K562 (cell line): ENCODE results near the gene TMEM163.

Experiments used
- BRCA1 ChIP-seq, 2 experiments: fragments of 450-650 bp in 1 of 2; sonication (generic) in 1 of 2; formaldehyde crosslinking in 1 of 2; IDR thresholded peaks; 2 replicates each; pipeline versions ENCODE4 v1.5.0 to v1.6.1; 2017 to 2020; ENCODE audit warnings: mild to moderate bottlenecking in 1 of 2, missing genetic modification reagents in 1 of 2
- CHD1 ChIP-seq: fragments of 200-600 bp; sonication (generic); IDR thresholded peaks from one replicate; pipeline ENCODE4 v1.6.1; 2012; ENCODE audit warnings: mild to moderate bottlenecking, moderate library complexity, low read length, inconsistent platforms
- ELF4 ChIP-seq: fragments of 450-650 bp; formaldehyde crosslinking; IDR thresholded peaks from 2 replicates; pipeline ENCODE4 v1.4.0; 2022; ENCODE audit warnings: missing genetic modification characterization
- ETV6 ChIP-seq, 3 experiments: fragments of 150-350 bp in 1 of 3; sonication (generic) in 1 of 3; formaldehyde crosslinking in 1 of 3; IDR thresholded peaks; 2 replicates each; pipeline versions ENCODE4 v1.6.1 to v1.8.0; 2014 to 2022; ENCODE audit warnings: borderline replicate concordance in 2 of 3, low read depth in 2 of 3, antibody characterized with exemption in 1 of 3, low read length in 1 of 3, mild to moderate bottlenecking in 1 of 3, missing genetic modification reagents in 1 of 3
- EZH2 ChIP-seq: IDR thresholded peaks from 2 replicates; pipeline ENCODE4 v1.6.1; 2012; ENCODE audit warnings: low read depth, mild to moderate bottlenecking, inconsistent platforms, low read length, borderline replicate concordance
- FOXA3 ChIP-seq, 2 experiments: fragments of 450-650 bp in 1 of 2; sonication (generic) in 1 of 2; formaldehyde crosslinking; IDR thresholded peaks in 1 of 2; conservative IDR thresholded peaks in 1 of 2; 2 replicates each; pipeline versions ENCODE4 v1.4.0 to v1.8.0; 2020 to 2022; ENCODE audit warnings: mild to moderate bottlenecking in 2 of 2, missing genetic modification reagents in 1 of 2
- JUNB ChIP-seq: fragments of 450-650 bp; formaldehyde crosslinking; conservative IDR thresholded peaks from 2 replicates; pipeline ENCODE4 v1.4.0; 2020; ENCODE audit warnings: mild to moderate bottlenecking
- PBX2 ChIP-seq, 2 experiments: IDR thresholded peaks in 1 of 2; conservative IDR thresholded peaks in 1 of 2; 2 replicates each; pipeline ENCODE4 v1.6.1; 2016; ENCODE audit warnings: low read depth in 2 of 2, mild to moderate bottlenecking in 1 of 2, missing compliant biosample characterization in 1 of 2, missing genetic modification characterization in 1 of 2, moderate library complexity in 1 of 2
- POLR3A ChIP-seq: IDR thresholded peaks from 2 replicates; pipeline ENCODE4 v1.6.1; 2011; ENCODE audit warnings: borderline replicate concordance, mild to moderate bottlenecking, moderate library complexity; ENCODE audit not compliant: insufficient read length, insufficient read depth; ENCODE audit errors: extremely low read depth
- ZNF449 ChIP-seq: fragments of 250-450 bp; sonication (Bioruptor Pico); IDR thresholded peaks from 2 replicates; pipeline ENCODE4 v1.8.0; 2022; ENCODE audit warnings: moderate library complexity, mild to moderate bottlenecking, inconsistent platforms

- TF ChIP-seq PBX2 (CRISPR knock-in tag; IDR thresholded peaks at IDR 0.05; ENCODE audit: low read depth): no peak
- TF ChIP-seq PBX2 (tag; conservative IDR thresholded peaks at IDR 0.05; ENCODE audit: low read depth): no peak
- no peak for TF ChIP-seq BRCA1 (IDR thresholded peaks at IDR 0.05)
- TF ChIP-seq BRCA1 (CRISPR knock-in tag; IDR thresholded peaks at IDR 0.05): no peak
- TF ChIP-seq ETV6 (IDR thresholded peaks at IDR 0.05; ENCODE audit: borderline replicate concordance in 1 of 2, low read depth in 2 of 2, low read length in 1 of 2): no peak
- no peak for TF ChIP-seq ETV6 (CRISPR knock-in tag; IDR thresholded peaks at IDR 0.05; ENCODE audit: borderline replicate concordance)
- TF ChIP-seq FOXA3 (CRISPR knock-in tag; conservative IDR thresholded peaks at IDR 0.05 in 1 of 2, IDR thresholded peaks at IDR 0.05 in 1 of 2): no peak
- no peak for TF ChIP-seq CHD1
- no peak for TF ChIP-seq ZNF449
- no peak for TF ChIP-seq POLR3A
- no peak for TF ChIP-seq EZH2
- no peak for TF ChIP-seq JUNB
- no peak for TF ChIP-seq ELF4
These were observed 308.0 kb downstream of the TMEM163 start for GRCh38 chr2:134410831-134411231.
